Measurements from ENCODE around the gene NAPSA. TPM values are rescaled to one million over a fixed set of nuclear protein-coding genes. Genes with fewer than 3 reads are reported as not detected.
A peak's percentile ranks its signal among the peaks of the same experiment; 100 is the strongest.

The NAPSA gene
- total and polyA plus RNA-seq, 7 experiments from 2014 or later: 0.72 to 8.2 (median 3.6) TPM

DNA sequence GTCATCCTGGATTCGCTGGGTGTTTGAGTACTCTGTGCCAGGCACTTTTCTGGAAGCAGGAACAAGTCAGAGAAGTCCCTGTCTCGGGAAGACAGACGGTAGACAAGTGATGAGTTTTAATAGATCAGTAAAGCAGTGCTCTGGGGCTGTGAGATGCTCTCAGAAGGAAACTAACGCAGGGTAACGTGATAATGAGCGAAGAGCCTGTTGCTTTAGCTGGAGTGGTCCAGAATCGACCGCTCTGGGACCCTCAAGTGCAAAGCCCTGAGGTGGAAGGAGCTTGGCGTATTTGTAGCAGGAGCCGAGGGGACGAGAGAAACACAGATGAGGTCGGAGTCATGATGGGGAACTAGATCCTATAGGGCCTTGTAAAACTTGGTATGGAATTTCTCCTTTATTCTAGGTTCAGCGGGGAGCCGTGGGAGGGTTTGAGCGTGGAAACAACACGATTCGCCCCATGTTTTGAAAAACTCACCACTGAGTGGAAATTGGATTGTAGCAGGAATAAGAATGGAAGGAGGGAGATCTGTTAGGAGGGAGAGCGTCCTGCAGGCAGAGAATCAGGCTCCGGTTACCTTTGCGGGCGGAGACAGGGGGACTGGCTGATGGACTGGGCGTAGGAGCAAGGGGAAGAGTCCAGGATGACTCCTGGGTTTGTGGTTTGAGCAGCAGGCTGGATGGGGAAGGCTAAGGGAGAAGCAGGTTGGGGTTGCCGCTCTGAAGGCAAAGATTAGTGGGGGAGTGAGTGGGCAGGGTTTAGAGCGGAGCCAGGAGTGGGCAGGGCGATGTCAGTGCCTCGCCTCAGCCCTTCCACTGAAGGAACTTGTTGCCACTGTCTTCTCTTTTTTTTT, 19.5 kb upstream of the NAPSA start:
- Histone ChIP-seq H3K4me1 (ENCODE audit: control insufficient read depth in 2 of 2, insufficient read depth in 2 of 2, low read length in 2 of 2) (peaks cover 3 to 7% of the 10 kb centered on the region in 2 donors), H3K36me3 (ENCODE audit: control insufficient read depth in 2 of 3, insufficient read depth in 3 of 3, low read length in 3 of 3) (peaks cover 0 to 38% (median 9%) of the 10 kb centered on the region in 3 experiments), H3K9me3 (ENCODE audit: control insufficient read depth in 2 of 3, low read length in 3 of 3) (no peaks in the 10 kb centered on the region), H3K27ac (ENCODE audit: low read depth, low read length) (peak overlapping the region; percentile 75), H3K4me3 (ENCODE audit: low read length) (peak overlapping the region; percentile 74), H3K27me3 (ENCODE audit: control insufficient read depth in 2 of 2, insufficient read depth in 2 of 2, low read length in 2 of 2) (no peaks in the 10 kb centered on the region)
- ATAC-seq (no peak), DNase-seq (peak in 1 of 9 donors; percentile 21)
- peaks cover 16 to 42% (median 31%) of the 10 kb centered on the region in 7 donors for H3K4me1 Mint-ChIP-seq
- CTCF ChIA-PET: no interaction called here
- peak overlapping the region; percentile 91 to 99 (median 94) for H3K4me3 Mint-ChIP-seq
- H3K36me3 Mint-ChIP-seq: peaks cover 2 to 15% (median 11%) of the 10 kb centered on the region in 5 donors
- no peaks in the 10 kb centered on the region for H3K27me3 Mint-ChIP-seq
- peaks cover 0 to 8% (median 0%) of the 10 kb centered on the region in 11 donors for H3K9me3 Mint-ChIP-seq
- peak overlapping the region in 8 of 9 donors; percentile 83 to 97 (median 94) for H3K27ac Mint-ChIP-seq
- intact Hi-C loops (cut with micrococcal nuclease): loop anchor here (1.0 to 10.0 kb wide), 17 partner anchors 9 to 980 kb away; partner anchors contain the start of genes NR1H2 (in 2 of the 2), CLDND2 (in 1 of the 2), CLEC11A (in 1 of the 2) and CTU1 (in 1 of the 2)
- POLR2A ChIA-PET: interaction anchor here (1.0 to 2.0 kb wide), 8 partner anchors 9 to 126 kb away, joined by 3 to 11 read pairs (median 6); partner anchors contain the start of genes JOSD2 and NR1H2

DNA sequence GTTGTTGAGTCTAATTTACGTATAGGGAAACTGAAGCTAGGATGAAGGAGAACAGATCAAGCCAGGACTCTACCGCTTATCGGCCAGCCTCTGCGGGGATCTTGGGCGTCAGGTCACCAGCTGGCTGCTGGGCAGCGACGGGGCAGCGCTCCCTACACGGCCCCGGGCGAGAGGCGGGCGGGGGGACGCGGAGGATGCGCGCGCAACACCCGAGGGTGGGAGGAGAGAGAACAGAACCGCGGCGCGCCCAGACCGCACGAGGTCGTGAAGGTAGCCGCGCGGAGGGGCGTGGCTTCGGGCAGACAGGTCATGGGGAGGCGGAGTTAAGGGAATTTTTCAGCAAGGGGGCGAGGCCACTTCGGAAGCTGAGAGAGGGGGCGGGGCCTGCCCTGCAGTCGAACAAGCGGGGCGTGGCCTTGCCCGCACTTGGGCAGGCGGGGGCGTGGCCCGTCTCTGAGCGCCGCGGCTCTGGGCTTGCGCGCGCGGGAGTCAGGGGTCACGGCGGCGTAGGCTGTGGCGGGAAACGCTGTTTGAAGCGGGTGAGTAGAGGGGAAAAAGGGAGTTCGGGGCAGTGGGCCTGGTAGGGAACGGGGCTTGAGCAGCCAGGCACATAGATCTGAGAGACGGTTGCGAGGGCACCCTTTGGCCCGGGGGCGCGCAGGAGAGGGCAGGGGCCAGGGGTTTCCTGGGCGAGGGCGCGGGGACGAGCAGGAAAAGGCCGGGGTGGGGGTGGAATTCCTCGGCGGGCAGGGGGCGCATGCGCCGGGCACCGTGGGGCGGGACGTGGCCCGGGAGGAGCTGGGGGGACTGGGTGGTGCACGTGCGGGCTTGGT, 18.6 kb upstream of the NAPSA start, which contains the start of gene POLD1:
Gene POLD1 (plus strand): TSS at position 496 of the 833 bp plus-strand sequence. CDS start 14,505 bp downstream, outside the sequence.
- ChIA-PET CTCF (interaction anchor here (0.7 to 1.0 kb wide), 2 partner anchors 9 to 786 kb away, joined by 4 to 6 read pairs; no protein-coding TSS in a partner anchor), POLR2A (interaction anchor here (1.0 to 2.0 kb wide), 8 partner anchors 9 to 421 kb away, joined by 3 to 11 read pairs (median 5); partner anchors contain the start of genes JOSD2 and NR1H2)
- H3K9me3 ChIP-seq (ENCODE audit: control insufficient read depth in 2 of 3, low read length in 3 of 3): no peaks in the 10 kb centered on the region
- DNase-seq: peak; percentile 98 to 100 (median 99)
- H3K27ac ChIP-seq (ENCODE audit: low read depth, low read length): peak within 1 kb of the TSS; percentile 75
- H3K4me3 ChIP-seq (ENCODE audit: low read length): peak within 1 kb of the TSS; percentile 74
- peaks cover 9 to 23% (median 16%) of the 10 kb centered on the region in 5 donors for H3K36me3 Mint-ChIP-seq
- peaks cover 0 to 8% (median 0%) of the 10 kb centered on the region in 11 donors for H3K9me3 Mint-ChIP-seq
- peak within 1 kb of the TSS; percentile 80 to 97 (median 94) for H3K27ac Mint-ChIP-seq
- peaks cover 3 to 7% of the 10 kb centered on the region in 2 donors for H3K4me1 ChIP-seq (ENCODE audit: control insufficient read depth in 2 of 2, insufficient read depth in 2 of 2, low read length in 2 of 2)
- no peaks in the 10 kb centered on the region for H3K27me3 ChIP-seq (ENCODE audit: control insufficient read depth in 2 of 2, insufficient read depth in 2 of 2, low read length in 2 of 2)
- ATAC-seq: peak; percentile 96
- H3K4me3 Mint-ChIP-seq: peak within 1 kb of the TSS; percentile 91 to 99 (median 94)
- intact Hi-C loops (cut with micrococcal nuclease): loop anchor here (1.0 to 10.0 kb wide), 17 partner anchors 8 to 981 kb away; partner anchors contain the start of genes NR1H2 (in 2 of the 2), CLDND2 (in 1 of the 2), CLEC11A (in 1 of the 2) and CTU1 (in 1 of the 2)
- H3K4me1 Mint-ChIP-seq: peaks cover 16 to 51% (median 35%) of the 10 kb centered on the region in 7 donors
- H3K36me3 ChIP-seq (ENCODE audit: control insufficient read depth in 2 of 3, insufficient read depth in 3 of 3, low read length in 3 of 3): peaks cover 0 to 47% (median 18%) of the 10 kb centered on the region in 3 experiments
- H3K27me3 Mint-ChIP-seq: no peaks in the 10 kb centered on the region

DNA sequence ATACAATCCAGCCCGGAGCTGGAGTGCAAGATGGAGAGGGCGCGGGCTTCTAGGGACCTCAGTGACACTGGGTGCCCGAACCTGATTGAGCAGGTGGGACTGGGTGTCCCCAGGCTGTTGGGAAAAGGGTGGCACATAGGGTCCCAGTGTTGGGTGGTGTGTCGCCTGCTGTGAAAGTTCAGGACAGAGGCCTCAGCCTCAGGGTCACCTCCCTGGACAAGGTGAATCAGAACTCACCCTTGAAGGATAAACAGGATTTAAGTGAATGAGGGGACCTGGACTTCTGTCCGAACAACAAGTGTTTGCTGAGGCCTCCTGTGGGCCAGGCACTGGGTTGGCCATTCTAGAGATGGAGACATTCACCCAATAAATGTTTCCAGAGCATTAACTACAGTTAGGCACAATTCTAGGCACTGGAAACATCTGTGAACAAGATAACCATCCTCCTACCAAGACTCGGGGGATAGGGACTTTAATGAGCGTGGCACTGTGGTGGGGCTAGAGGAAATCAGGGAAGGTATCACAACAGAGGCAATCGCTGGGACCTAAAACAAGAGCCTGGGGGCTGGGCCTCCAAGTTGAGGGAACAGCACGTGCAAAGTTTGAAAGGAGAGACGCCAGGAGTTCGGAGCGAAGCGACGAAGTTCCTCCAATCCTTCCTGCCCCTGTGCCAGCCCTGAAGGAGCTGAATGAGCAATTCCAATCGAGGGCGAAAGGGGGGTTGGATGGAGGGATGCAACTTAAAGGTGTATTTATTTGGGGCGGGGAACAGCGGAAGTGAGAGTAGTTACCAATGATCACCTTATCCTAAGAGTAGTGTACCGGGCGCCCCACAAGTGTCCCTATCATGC, 17.8 kb upstream of the NAPSA start:
- peaks cover 16 to 49% (median 36%) of the 10 kb centered on the region in 7 donors for H3K4me1 Mint-ChIP-seq
- peaks cover 0 to 55% (median 25%) of the 10 kb centered on the region in 3 experiments for H3K36me3 ChIP-seq (ENCODE audit: control insufficient read depth in 2 of 3, insufficient read depth in 3 of 3, low read length in 3 of 3)
- H3K27ac Mint-ChIP-seq: peak overlapping the region; percentile 80 to 97 (median 94)
- DNase-seq (peak in 1 of 9 donors; percentile 21), ATAC-seq (peak; percentile 19)
- H3K9me3 Mint-ChIP-seq: peaks cover 0 to 8% (median 0%) of the 10 kb centered on the region in 11 donors
- peaks cover 11 to 26% (median 14%) of the 10 kb centered on the region in 5 donors for H3K36me3 Mint-ChIP-seq
- ChIA-PET POLR2A (interaction anchor here (1.0 to 2.0 kb wide), 7 partner anchors 8 to 422 kb away, joined by 3 to 11 read pairs (median 6); partner anchors contain the start of genes JOSD2 and NR1H2), CTCF (interaction anchor here (0.7 to 1.0 kb wide), 2 partner anchors 8 to 787 kb away, joined by 4 to 6 read pairs; no protein-coding TSS in a partner anchor)
- H3K4me3 Mint-ChIP-seq: peak overlapping the region; percentile 91 to 99 (median 94)
- H3K27me3 ChIP-seq (ENCODE audit: control insufficient read depth in 2 of 2, insufficient read depth in 2 of 2, low read length in 2 of 2): no peaks in the 10 kb centered on the region
- H3K27me3 Mint-ChIP-seq: no peaks in the 10 kb centered on the region
- no peaks in the 10 kb centered on the region for H3K9me3 ChIP-seq (ENCODE audit: control insufficient read depth in 2 of 3, low read length in 3 of 3)
- peak overlapping the region; percentile 55 for H3K4me3 ChIP-seq (ENCODE audit: low read length)
- peak overlapping the region; percentile 70 for H3K27ac ChIP-seq (ENCODE audit: low read depth, low read length)
- intact Hi-C loops (cut with micrococcal nuclease): loop anchor here (5.0 to 10.0 kb wide), 3 partner anchors 49 to 982 kb away; partner anchors contain the start of genes CLDND2 (in 1 of the 2), CLEC11A (in 1 of the 2), ETFB (in 1 of the 2) and MYBPC2 (in 1 of the 2)
- peaks cover 3 to 7% of the 10 kb centered on the region in 2 donors for H3K4me1 ChIP-seq (ENCODE audit: control insufficient read depth in 2 of 2, insufficient read depth in 2 of 2, low read length in 2 of 2)

DNA sequence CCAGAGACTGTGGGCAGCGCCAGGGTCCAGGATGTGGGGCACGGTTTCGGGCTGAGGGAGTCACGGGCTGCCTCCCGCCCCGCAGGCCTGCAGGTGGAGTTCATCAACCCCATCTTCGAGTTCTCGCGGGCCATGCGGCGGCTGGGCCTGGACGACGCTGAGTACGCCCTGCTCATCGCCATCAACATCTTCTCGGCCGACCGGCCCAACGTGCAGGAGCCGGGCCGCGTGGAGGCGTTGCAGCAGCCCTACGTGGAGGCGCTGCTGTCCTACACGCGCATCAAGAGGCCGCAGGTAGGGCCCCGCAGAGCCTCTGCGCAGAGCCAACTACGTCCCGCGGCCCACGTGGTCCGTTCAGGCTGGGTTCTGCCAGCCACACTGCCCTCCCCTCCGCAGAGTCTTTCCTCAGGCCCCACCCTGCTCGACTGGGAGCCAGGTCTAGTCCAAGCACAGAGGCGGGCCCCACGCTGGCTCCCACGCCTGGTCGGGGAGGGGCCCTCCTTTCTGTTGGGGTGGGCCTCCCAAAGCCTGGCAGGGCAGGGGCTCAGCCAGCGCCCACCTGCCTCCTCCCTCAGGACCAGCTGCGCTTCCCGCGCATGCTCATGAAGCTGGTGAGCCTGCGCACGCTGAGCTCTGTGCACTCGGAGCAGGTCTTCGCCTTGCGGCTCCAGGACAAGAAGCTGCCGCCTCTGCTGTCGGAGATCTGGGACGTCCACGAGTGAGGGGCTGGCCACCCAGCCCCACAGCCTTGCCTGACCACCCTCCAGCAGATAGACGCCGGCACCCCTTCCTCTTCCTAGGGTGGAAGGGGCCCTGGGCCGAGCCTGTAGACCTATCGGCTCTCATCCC, 16.7 kb upstream of the NAPSA start:
- no peak overlapping the region for H3K4me3 ChIP-seq (ENCODE audit: low read length)
- intact Hi-C loops (cut with micrococcal nuclease): loop anchor here (5.0 to 10.0 kb wide), 3 partner anchors 50 to 983 kb away; partner anchors contain the start of genes CLDND2 (in 1 of the 2), CLEC11A (in 1 of the 2), ETFB (in 1 of the 2) and MYBPC2 (in 1 of the 2)
- no peaks in the 10 kb centered on the region for H3K27me3 Mint-ChIP-seq
- no peak overlapping the region for H3K27ac ChIP-seq (ENCODE audit: low read depth, low read length)
- H3K27ac Mint-ChIP-seq: peak overlapping the region in 4 of 9 donors; percentile 38 to 94 (median 65)
- H3K4me1 ChIP-seq (ENCODE audit: control insufficient read depth in 2 of 2, insufficient read depth in 2 of 2, low read length in 2 of 2): peaks cover 3 to 15% of the 10 kb centered on the region in 2 donors
- ATAC-seq (no peak), DNase-seq (peak in 1 of 9 donors; percentile 22)
- H3K27me3 ChIP-seq (ENCODE audit: control insufficient read depth in 2 of 2, insufficient read depth in 2 of 2, low read length in 2 of 2): no peaks in the 10 kb centered on the region
- peaks cover 11 to 26% (median 15%) of the 10 kb centered on the region in 5 donors for H3K36me3 Mint-ChIP-seq
- CTCF ChIA-PET: no interaction called here
- POLR2A ChIA-PET: no interaction called here
- H3K9me3 Mint-ChIP-seq: peaks cover 0 to 8% (median 0%) of the 10 kb centered on the region in 11 donors
- no peaks in the 10 kb centered on the region for H3K9me3 ChIP-seq (ENCODE audit: control insufficient read depth in 2 of 3, low read length in 3 of 3)
- no peak overlapping the region for H3K4me3 Mint-ChIP-seq
- H3K36me3 ChIP-seq (ENCODE audit: control insufficient read depth in 2 of 3, insufficient read depth in 3 of 3, low read length in 3 of 3): peaks cover 0 to 60% (median 33%) of the 10 kb centered on the region in 3 experiments
- H3K4me1 Mint-ChIP-seq: peaks cover 25 to 50% (median 43%) of the 10 kb centered on the region in 7 donors
